A549 (cell line): ENCODE results near the gene MATN4.

Experiments used
- EP300 ChIP-seq, 2 experiments: fragments of >200 bp; sonication (Bioruptor Twin); formaldehyde crosslinking; IDR thresholded peaks; 2 replicates in 1 of 2; 3 replicates in 1 of 2; pipeline ENCODE4 v1.6.1; 2016 to 2017
- JUN ChIP-seq, 2 experiments: fragments of >200 bp; sonication (Bioruptor Twin); formaldehyde crosslinking; IDR thresholded peaks; 2 replicates in 1 of 2; 3 replicates in 1 of 2; pipeline ENCODE4 v1.6.1; 2016 to 2017
- POLR2A ChIP-seq: IDR thresholded peaks from 2 replicates; pipeline ENCODE4 v1.6.1; 2012; ENCODE audit warnings: mild to moderate bottlenecking, low read length
- TF ChIP-seq, protein P1 (sequence below): fragments of >200 bp; sonication (Bioruptor Twin); formaldehyde crosslinking; IDR thresholded peaks from 3 replicates; pipeline ENCODE4 v1.5.1; 2016

DNA sequence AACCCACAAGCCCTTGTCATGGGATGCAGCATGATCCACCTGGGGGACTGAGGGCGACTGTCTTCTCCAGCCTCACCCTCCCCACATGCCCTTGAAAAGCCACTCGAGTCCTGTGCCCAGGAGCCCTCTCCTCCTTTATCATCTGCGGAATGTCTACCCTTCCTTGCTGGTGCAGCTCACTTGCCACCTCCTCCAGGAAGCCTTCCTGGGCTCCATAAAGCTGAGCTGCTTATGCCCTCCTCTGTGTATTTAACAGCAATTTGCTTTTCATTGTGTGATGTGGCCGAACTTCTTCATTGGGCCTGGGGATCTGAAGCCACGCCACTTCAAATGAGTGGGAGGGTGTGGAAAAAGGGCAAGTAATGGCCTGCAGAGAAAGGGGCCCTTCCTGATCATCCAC lies 19.2 kb downstream of the MATN4 start:
- no peak for TF ChIP-seq EP300 (IDR thresholded peaks at IDR 0.05)
- no peak for TF ChIP-seq JUN (IDR thresholded peaks at IDR 0.05)
- TF ChIP-seq POLR2A, result no peak
- TF ChIP-seq, protein P1, sequence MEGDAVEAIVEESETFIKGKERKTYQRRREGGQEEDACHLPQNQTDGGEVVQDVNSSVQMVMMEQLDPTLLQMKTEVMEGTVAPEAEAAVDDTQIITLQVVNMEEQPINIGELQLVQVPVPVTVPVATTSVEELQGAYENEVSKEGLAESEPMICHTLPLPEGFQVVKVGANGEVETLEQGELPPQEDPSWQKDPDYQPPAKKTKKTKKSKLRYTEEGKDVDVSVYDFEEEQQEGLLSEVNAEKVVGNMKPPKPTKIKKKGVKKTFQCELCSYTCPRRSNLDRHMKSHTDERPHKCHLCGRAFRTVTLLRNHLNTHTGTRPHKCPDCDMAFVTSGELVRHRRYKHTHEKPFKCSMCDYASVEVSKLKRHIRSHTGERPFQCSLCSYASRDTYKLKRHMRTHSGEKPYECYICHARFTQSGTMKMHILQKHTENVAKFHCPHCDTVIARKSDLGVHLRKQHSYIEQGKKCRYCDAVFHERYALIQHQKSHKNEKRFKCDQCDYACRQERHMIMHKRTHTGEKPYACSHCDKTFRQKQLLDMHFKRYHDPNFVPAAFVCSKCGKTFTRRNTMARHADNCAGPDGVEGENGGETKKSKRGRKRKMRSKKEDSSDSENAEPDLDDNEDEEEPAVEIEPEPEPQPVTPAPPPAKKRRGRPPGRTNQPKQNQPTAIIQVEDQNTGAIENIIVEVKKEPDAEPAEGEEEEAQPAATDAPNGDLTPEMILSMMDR, result no peak
